ENCODE measurements around the gene MUSK.
"Not testable (repeated sequence)": the region's sequence is repeated elsewhere in the genome, so short reads cannot be mapped to it uniquely, and the experiment has no call there.

The MUSK gene

GRCh38 chr9:110765926-110766325, 97.3 kb downstream of the MUSK start:
- no peaks in the 10 kb centered on the region for H3K4me1 ChIP-seq (ENCODE audit: control insufficient read depth, low read depth, low read length)
- no peak overlapping the region for H3K9ac ChIP-seq (ENCODE audit: low read length)
- H3K36me3 ChIP-seq (ENCODE audit: control insufficient read depth, low read depth, low read length), result no peaks in the 10 kb centered on the region
- H3K27ac ChIP-seq (ENCODE audit: low read length), result no peak overlapping the region
- no peaks in the 10 kb centered on the region for H3K27me3 ChIP-seq (ENCODE audit: control insufficient read depth, insufficient read depth, low read length)
- H3K4me3 ChIP-seq (ENCODE audit: low read length), result no peak overlapping the region
- no peaks in the 10 kb centered on the region for H3K9me3 ChIP-seq (ENCODE audit: control insufficient read depth, low read depth, low read length)

GRCh38 chr9:110767559-110768063, 99.0 kb downstream of the MUSK start:
- Histone ChIP-seq H3K27ac (ENCODE audit: low read length) (no peak overlapping the region), H3K27me3 (ENCODE audit: control insufficient read depth, insufficient read depth, low read length) (no peaks in the 10 kb centered on the region), H3K36me3 (ENCODE audit: control insufficient read depth, low read depth, low read length) (no peaks in the 10 kb centered on the region), H3K4me1 (ENCODE audit: control insufficient read depth, low read depth, low read length) (no peaks in the 10 kb centered on the region), H3K9me3 (ENCODE audit: control insufficient read depth, low read depth, low read length) (no peaks in the 10 kb centered on the region), H3K9ac (ENCODE audit: low read length) (no peak overlapping the region), H3K4me3 (ENCODE audit: low read length) (no peak overlapping the region)

DNA sequence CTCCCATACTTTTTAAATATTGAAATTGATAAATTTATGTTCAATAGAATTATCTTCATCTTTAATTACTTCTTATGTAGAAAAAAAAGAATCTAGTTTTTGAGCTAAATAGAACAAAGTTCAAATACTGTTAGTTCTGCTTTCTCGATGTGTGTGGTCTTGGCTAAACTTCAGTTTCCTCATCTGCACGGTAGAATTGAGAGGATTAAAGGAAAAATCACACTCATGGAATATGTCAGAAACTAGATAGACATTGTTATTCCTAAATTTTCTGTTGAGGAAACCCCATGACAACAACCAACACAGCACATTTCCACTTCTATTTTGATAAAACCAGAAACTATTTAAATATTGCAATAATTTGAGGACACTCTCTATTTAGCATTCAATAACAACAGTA, 100.3 kb downstream of the MUSK start:
- Histone ChIP-seq H3K4me3 (ENCODE audit: low read length) (no peak overlapping the region), H3K27me3 (ENCODE audit: control insufficient read depth, insufficient read depth, low read length) (no peaks in the 10 kb centered on the region), H3K27ac (ENCODE audit: low read length) (no peak overlapping the region), H3K36me3 (ENCODE audit: control insufficient read depth, low read depth, low read length) (no peaks in the 10 kb centered on the region), H3K4me1 (ENCODE audit: control insufficient read depth, low read depth, low read length) (no peaks in the 10 kb centered on the region), H3K9ac (ENCODE audit: low read length) (no peak overlapping the region), H3K9me3 (ENCODE audit: control insufficient read depth, low read depth, low read length) (no peaks in the 10 kb centered on the region)

DNA sequence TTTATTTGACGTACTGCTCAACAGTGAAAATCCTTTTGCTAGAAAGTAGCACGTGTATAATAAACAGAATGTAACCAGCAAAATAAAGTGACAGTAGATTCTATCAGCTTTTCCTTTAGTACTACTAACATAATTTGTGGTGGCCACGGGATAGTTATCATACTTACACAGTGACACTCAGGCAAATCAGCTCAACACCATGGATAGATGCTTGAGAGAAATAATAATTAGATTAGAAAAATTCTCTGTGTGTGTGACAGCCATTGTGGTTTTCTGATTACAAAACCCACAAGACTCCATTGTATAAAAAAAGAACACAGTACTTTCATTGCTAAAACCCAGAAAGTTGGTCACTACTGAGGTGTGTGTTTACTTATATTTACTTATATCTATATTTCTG, 101.1 kb downstream of the MUSK start:
- Histone ChIP-seq H3K9ac (ENCODE audit: low read length) (no peak overlapping the region), H3K36me3 (ENCODE audit: control insufficient read depth, low read depth, low read length) (no peaks in the 10 kb centered on the region), H3K27me3 (ENCODE audit: control insufficient read depth, insufficient read depth, low read length) (no peaks in the 10 kb centered on the region), H3K4me1 (ENCODE audit: control insufficient read depth, low read depth, low read length) (no peaks in the 10 kb centered on the region), H3K4me3 (ENCODE audit: low read length) (no peak overlapping the region), H3K9me3 (ENCODE audit: control insufficient read depth, low read depth, low read length) (no peaks in the 10 kb centered on the region), H3K27ac (ENCODE audit: low read length) (no peak overlapping the region)

DNA sequence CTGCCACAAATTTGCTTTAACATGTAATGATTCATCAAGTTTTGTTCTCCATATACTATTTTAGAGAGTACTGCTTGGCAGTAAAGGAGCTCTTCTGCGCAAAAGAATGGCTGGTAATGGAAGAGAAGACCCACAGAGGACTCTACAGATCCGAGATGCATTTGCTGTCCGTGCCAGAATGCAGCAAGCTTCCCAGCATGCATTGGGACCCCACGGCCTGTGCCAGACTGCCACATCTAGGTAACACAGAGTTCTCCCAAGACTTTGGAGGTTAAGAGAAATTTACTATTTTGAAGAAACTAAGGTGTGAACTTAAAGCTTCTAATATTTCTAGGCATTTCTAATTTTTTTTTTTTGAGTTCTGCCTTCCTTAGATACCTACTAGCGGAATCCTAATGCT, 107.1 kb downstream of the MUSK start:
- H3K9ac ChIP-seq (ENCODE audit: low read length), result no peak overlapping the region
- no peaks in the 10 kb centered on the region for H3K27me3 ChIP-seq (ENCODE audit: control insufficient read depth, insufficient read depth, low read length)
- H3K9me3 ChIP-seq (ENCODE audit: control insufficient read depth, low read depth, low read length), result no peaks in the 10 kb centered on the region
- no peak overlapping the region for H3K4me3 ChIP-seq (ENCODE audit: low read length)
- H3K36me3 ChIP-seq (ENCODE audit: control insufficient read depth, low read depth, low read length), result no peaks in the 10 kb centered on the region
- peaks cover 18% of the 10 kb centered on the region for H3K4me1 ChIP-seq (ENCODE audit: control insufficient read depth, low read depth, low read length)
- H3K27ac ChIP-seq (ENCODE audit: low read length), result no peak overlapping the region

DNA sequence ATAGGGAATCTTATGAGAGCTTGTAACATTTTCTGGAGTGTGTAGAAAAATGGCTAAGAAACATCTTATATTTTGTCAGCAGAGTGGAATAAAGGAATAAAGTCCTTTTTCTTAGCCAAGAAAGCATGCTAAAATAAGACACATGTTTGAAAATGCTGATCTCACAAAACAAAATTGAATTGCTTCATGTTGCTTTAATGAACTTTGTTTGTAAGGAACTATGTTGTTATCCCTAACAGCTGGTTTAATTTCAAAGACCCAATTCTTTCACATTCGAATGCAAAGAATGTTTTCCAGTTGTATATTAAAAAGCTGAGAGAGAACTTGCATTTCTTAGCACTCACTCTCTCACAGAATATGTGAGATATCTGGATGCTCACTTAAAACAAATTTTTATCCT, 107.6 kb downstream of the MUSK start:
- no peaks in the 10 kb centered on the region for H3K9me3 ChIP-seq (ENCODE audit: control insufficient read depth, low read depth, low read length)
- H3K4me1 ChIP-seq (ENCODE audit: control insufficient read depth, low read depth, low read length), result peaks cover 18% of the 10 kb centered on the region
- H3K4me3 ChIP-seq (ENCODE audit: low read length), result no peak overlapping the region
- no peaks in the 10 kb centered on the region for H3K36me3 ChIP-seq (ENCODE audit: control insufficient read depth, low read depth, low read length)
- H3K27ac ChIP-seq (ENCODE audit: low read length), result no peak overlapping the region
- no peak overlapping the region for H3K9ac ChIP-seq (ENCODE audit: low read length)
- H3K27me3 ChIP-seq (ENCODE audit: control insufficient read depth, insufficient read depth, low read length), result no peaks in the 10 kb centered on the region

- Histone ChIP-seq H3K9ac (ENCODE audit: low read length) (no peak overlapping the region), H3K9me3 (ENCODE audit: control insufficient read depth, low read depth, low read length) (no peaks in the 10 kb centered on the region), H3K4me3 (ENCODE audit: low read length) (no peak overlapping the region), H3K4me1 (ENCODE audit: control insufficient read depth, low read depth, low read length) (peaks cover 18% of the 10 kb centered on the region), H3K27ac (ENCODE audit: low read length) (no peak overlapping the region), H3K36me3 (ENCODE audit: control insufficient read depth, low read depth, low read length) (no peaks in the 10 kb centered on the region), H3K27me3 (ENCODE audit: control insufficient read depth, insufficient read depth, low read length) (no peaks in the 10 kb centered on the region)
Observed at GRCh38 chr9:110777196-110777875, 108.7 kb downstream of the MUSK start.

DNA sequence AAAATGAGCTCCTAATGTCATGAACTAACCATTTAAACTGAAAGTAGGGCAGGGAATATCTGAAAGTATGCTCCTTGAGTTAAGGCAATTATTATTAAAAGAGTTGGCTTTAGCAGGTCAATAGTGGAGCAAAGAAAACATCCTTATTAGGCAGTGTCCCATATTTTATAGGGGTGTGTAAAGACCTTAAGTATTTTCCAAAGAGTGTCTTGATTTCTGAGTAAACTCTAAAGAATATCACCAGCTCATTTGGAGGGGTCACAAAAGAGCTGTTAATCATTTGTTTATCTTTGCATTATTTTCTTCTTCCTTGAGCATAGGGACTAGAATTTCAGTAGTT, 109.3 kb downstream of the MUSK start:
- Histone ChIP-seq H3K27ac (ENCODE audit: low read length) (no peak overlapping the region), H3K4me1 (ENCODE audit: control insufficient read depth, low read depth, low read length) (peaks cover 18% of the 10 kb centered on the region), H3K9me3 (ENCODE audit: control insufficient read depth, low read depth, low read length) (no peaks in the 10 kb centered on the region), H3K9ac (ENCODE audit: low read length) (no peak overlapping the region), H3K4me3 (ENCODE audit: low read length) (no peak overlapping the region), H3K27me3 (ENCODE audit: control insufficient read depth, insufficient read depth, low read length) (no peaks in the 10 kb centered on the region), H3K36me3 (ENCODE audit: control insufficient read depth, low read depth, low read length) (no peaks in the 10 kb centered on the region)

DNA sequence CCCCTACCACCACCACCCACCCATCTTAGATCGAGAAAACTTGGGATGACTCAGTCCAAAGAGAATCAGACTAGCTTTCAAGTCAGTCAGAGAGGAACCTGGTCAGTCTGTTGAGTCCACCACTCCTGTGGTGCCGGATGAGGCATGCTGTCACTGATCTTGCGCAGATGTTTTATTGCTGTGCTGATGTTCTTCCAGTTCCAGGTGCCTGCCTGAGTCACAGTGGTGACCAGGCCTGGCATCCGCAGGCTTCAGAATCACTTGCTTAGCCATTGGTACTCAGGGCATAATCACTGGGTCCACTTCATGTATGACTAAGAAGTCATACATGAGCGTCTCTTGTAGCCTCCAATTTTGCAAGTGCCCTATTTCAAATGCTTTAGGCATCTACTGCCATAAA, 114.1 kb downstream of the MUSK start:
- Histone ChIP-seq H3K27ac (ENCODE audit: low read length) (no peak overlapping the region), H3K4me3 (ENCODE audit: low read length) (no peak overlapping the region), H3K4me1 (ENCODE audit: control insufficient read depth, low read depth, low read length) (peaks cover 4% of the 10 kb centered on the region), H3K9me3 (ENCODE audit: control insufficient read depth, low read depth, low read length) (no peaks in the 10 kb centered on the region), H3K36me3 (ENCODE audit: control insufficient read depth, low read depth, low read length) (no peaks in the 10 kb centered on the region), H3K9ac (ENCODE audit: low read length) (no peak overlapping the region), H3K27me3 (ENCODE audit: control insufficient read depth, insufficient read depth, low read length) (no peaks in the 10 kb centered on the region)

DNA sequence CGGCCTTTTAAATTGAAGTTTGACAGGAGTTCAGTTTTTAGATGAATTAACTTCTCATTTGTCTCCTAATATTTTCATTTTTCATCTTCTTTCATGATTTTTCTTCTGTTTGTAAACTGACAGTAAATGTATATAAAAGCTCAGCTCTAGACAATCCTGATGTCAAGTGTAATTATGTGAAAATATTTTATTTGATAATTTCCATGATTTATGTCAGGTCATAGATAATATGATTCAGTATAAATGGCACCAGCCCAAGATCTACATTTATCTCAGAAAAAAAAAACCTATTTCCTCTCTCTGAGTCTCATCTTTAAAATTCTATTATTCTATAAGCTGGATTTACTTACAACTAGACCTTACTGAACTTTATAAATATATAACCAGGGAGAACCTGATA, 115.7 kb downstream of the MUSK start:
- Histone ChIP-seq H3K9ac (ENCODE audit: low read length) (no peak overlapping the region), H3K4me1 (ENCODE audit: control insufficient read depth, low read depth, low read length) (no peaks in the 10 kb centered on the region), H3K27me3 (ENCODE audit: control insufficient read depth, insufficient read depth, low read length) (no peaks in the 10 kb centered on the region), H3K27ac (ENCODE audit: low read length) (no peak overlapping the region), H3K36me3 (ENCODE audit: control insufficient read depth, low read depth, low read length) (no peaks in the 10 kb centered on the region), H3K9me3 (ENCODE audit: control insufficient read depth, low read depth, low read length) (no peaks in the 10 kb centered on the region), H3K4me3 (ENCODE audit: low read length) (no peak overlapping the region)

GRCh38 chr9:110785166-110785565, 116.6 kb downstream of the MUSK start:
- H3K36me3 ChIP-seq (ENCODE audit: control insufficient read depth, low read depth, low read length), result no peaks in the 10 kb centered on the region

GRCh38 chr9:110788396-110788795, 119.8 kb downstream of the MUSK start:
- H3K9ac ChIP-seq (ENCODE audit: low read length), result not testable (repeated sequence)

More at GRCh38 chr9:110785166-110785565, 116.6 kb downstream of the MUSK start:
- H3K27ac ChIP-seq (ENCODE audit: low read length), result no peak overlapping the region
- H3K27me3 ChIP-seq (ENCODE audit: control insufficient read depth, insufficient read depth, low read length), result no peaks in the 10 kb centered on the region
- no peak overlapping the region for H3K4me3 ChIP-seq (ENCODE audit: low read length)
- no peak overlapping the region for H3K9ac ChIP-seq (ENCODE audit: low read length)
- no peaks in the 10 kb centered on the region for H3K4me1 ChIP-seq (ENCODE audit: control insufficient read depth, low read depth, low read length)
- H3K9me3 ChIP-seq (ENCODE audit: control insufficient read depth, low read depth, low read length), result no peaks in the 10 kb centered on the region

More at GRCh38 chr9:110788396-110788795, 119.8 kb downstream of the MUSK start:
- H3K9me3 ChIP-seq (ENCODE audit: control insufficient read depth, low read depth, low read length); H3K4me3 ChIP-seq (ENCODE audit: low read length); H3K27ac ChIP-seq (ENCODE audit: low read length); H3K27me3 ChIP-seq (ENCODE audit: control insufficient read depth, insufficient read depth, low read length); H3K36me3 ChIP-seq (ENCODE audit: control insufficient read depth, low read depth, low read length); H3K4me1 ChIP-seq (ENCODE audit: control insufficient read depth, low read depth, low read length): not testable (repeated sequence)
